Glomerular endothelial cell (primary cell): ENCODE data around the gene JAKMIP2. TPM values are rescaled to one million over a fixed set of nuclear protein-coding genes. Genes with fewer than 3 reads are reported as not detected.

Source experiments
- DNase-seq: peaks from one replicate; pipeline ENCODE4 v3.0.0-alpha.2; 2011; ENCODE audit warnings: low read depth, low spot score; ENCODE audit errors: extremely low read depth
- total RNA-seq: library from RNA; depleted of rRNA; stranded (reverse); fragments of >200 nt; gene quantifications from 2 replicates; pipeline ENCODE4 v1.2.3, GENCODE V29; 2015

The JAKMIP2 gene
- total RNA-seq, 1 donor from 2014 or later: 0.29 TPM

GRCh38 chr5:147789820-147790219 is 7.3 kb upstream of the JAKMIP2 start:
- no peak for DNase-seq

DNA sequence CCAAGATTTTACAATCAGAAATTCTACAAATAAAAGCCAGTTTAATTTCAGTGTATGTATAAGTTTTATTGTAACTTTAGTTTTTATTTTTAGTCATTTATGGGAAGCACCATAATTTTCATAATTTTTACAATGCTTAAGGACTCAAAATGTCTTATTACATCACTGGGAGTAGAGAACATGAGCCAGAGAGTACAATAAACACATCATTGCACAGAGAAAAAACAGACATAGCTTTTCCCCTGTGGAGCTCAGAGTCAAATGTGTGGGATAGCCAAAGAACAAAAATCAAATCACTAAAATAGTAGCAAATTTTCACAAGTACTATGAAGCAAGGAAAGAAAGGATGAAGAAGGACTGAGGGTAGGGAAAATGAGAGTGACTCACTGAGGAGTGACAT is 5.5 kb upstream of the JAKMIP2 start:
- no peak for DNase-seq

DNA sequence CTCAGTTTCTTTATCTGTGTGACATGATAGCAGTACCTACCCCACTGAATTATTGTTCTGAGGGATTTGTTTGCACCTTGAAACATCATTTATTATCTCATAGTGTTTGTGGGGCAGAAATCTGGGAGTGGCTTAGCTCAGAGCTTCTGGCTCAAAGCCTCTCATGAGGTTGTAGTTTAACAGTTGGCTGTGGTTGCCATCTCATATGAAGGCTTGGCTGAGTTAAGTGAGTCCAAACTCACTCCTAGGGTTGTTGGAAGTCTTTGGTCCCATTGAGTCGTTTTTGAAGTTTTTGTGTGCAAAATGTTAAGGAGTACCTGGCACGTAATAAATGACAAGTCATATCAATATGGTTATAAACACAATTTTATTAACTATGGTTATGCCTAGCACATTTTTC is 3.6 kb upstream of the JAKMIP2 start:
- no peak for DNase-seq

- no peak for DNase-seq
These were observed 1.8 kb upstream of the JAKMIP2 start for GRCh38 chr5:147784146-147784987.

DNA sequence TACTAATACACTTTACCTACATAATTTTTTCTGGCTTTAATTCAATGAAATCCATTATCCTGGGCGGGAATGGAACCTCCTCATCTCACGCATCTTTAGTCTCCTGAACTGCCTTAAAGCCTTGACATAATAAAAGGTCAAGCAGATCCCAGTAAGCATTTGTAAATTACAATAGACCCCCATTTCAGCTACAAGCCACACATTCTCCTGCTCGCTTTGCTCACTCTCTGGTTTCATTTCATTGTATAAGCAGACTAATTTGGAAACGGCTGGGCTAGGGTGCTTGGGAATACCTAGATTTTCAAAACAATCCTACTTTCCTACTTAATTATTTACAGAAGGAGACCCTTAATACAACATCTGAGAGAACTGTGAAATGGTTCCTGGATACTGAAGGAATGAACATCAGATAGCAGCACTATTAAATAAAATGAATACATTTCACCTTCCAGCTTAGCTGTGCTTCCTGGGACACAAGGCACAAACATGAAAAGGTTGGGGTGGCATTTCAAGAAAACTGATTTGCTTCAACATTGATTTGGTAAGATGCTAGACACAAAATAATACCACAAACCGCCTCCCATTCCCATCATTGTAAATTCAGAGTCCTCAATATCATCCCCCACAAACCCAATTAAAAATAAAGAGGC is 1.5 kb downstream of the JAKMIP2 start:
- no peak for DNase-seq

- DNase-seq: no peak
These were observed 2.8 kb downstream of the JAKMIP2 start for GRCh38 chr5:147779694-147780093.

DNA sequence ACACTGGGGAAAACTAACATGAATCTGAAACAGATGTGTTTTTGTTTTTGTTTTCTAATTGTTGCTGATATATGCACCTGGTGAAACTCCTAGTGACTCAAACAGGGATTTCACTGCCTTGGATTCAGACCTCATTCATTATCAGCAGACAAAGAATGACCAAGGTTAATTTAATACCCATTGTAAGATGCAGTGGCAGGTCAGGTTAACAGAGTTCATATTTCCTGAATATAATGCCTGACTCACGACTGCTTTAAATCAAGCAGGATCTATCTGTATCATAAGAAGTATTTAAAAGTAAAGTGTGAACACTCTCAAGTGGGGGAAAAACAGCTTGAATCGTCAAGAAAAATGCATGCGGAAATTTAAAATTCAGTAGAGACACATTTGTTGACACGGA is 5.5 kb downstream of the JAKMIP2 start:
- DNase-seq: no peak

GRCh38 chr5:147773587-147773986 is 8.9 kb downstream of the JAKMIP2 start:
- no peak for DNase-seq

GRCh38 chr5:147773139-147773538 is 9.4 kb downstream of the JAKMIP2 start:
- DNase-seq: no peak

DNA sequence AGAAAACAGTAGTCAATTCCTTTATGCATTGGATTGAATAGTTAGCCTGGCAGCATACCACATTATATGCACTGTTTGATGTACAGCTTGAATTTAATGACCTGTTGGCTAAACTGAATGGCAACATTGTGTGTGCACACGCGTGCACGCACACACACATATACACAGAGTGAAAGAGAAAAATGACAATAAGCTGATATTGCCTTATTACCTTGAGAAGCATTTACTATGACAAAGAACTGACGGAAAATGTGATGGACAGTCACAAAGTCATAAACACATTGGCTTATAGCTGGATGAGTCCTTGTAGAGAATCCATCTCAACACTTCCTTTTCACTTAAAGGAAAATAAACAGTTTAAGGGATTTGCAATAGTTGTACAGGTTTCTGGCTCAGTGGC is 15.5 kb downstream of the JAKMIP2 start:
- DNase-seq: no peak

GRCh38 chr5:147763791-147764525 is 18.6 kb downstream of the JAKMIP2 start:
- no peak for DNase-seq

- DNase-seq: no peak
These were observed 22.2 kb downstream of the JAKMIP2 start for GRCh38 chr5:147760086-147760875.

- DNase-seq: no peak
These were observed 23.1 kb downstream of the JAKMIP2 start for GRCh38 chr5:147759441-147759840.

GRCh38 chr5:147756566-147756965 is 26.0 kb downstream of the JAKMIP2 start:
- DNase-seq: no peak

- no peak for DNase-seq
These were observed 28.0 kb downstream of the JAKMIP2 start for GRCh38 chr5:147754372-147755122.

DNA sequence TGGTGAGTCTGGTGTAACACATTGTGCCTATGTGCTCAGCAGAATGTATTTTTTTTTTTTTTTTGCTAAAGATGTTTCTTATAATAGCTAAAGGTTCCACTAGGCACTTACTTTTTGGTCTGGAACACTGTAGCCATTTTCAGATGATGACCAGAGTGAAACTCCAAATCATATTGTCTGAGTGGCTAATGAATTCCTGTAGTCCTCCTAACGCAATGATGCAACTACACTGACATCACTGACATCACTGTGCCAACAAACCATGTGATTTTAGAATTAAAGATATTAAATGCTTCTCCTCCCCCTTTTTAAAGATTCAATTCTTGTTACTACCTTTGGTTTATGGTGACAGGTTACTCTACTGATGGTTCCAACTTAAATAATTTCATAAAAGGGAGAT is 28.8 kb downstream of the JAKMIP2 start:
- no peak for DNase-seq

DNA sequence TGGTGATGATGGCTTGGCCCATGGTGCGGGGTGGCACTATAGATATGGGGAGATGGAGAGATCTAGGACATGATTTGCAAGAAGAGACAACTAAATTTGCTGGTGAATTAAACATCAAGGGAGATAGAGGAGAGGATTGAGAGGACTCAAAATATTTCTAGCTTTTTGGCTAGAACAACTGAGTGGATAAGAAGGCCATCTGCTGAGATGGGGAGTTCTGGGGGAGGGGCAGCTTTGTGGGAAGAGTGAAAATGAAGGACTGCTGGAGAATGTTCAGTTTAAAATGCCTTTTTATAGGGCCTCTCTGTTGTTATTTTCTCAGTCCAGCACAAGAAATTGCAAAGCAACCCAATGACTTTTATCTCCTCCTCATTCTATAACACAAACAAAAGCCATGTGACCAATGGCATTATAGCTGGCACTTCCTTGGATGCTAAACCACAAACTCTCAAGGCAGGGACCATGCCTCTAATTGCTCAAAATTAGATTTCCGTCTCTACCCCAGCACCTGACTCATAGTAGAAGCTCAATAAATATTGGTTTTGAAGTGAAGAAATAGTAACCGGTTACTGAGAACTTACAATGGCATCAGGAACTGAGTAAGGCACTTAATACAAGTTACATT is 29.8 kb downstream of the JAKMIP2 start:
- DNase-seq: no peak

DNA sequence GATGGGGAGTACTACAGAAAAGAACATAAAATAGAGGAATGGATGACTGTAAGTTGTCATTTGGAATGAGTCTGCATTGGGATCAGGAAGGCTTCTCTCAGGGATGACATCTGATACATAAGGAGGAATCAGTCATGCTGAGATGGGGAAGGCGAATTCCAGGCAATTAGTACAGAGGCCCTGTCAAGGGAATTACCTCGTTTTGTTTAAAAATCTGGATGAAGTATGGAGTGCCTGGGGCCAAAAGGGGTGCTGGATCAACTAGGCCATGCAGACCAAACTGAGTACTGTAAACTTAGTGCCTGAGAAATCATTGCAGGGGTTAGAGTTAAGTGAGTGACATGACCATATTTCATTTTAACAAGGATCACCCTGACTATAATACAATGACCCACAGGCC is 30.5 kb downstream of the JAKMIP2 start:
- DNase-seq: no peak

GRCh38 chr5:147751156-147751830 is 31.2 kb downstream of the JAKMIP2 start:
- DNase-seq: no peak
